Endothelial cell of umbilical vein (primary cell): Measurements from ENCODE around the gene SCYL1. TPM values are rescaled to one million over a fixed set of nuclear protein-coding genes. Genes with fewer than 3 reads are reported as not detected.

Experiments used
- BruUV-seq: library from RNA; stranded (reverse); fragments of 400-500 nt; replicated peaks from 2 replicates; lab custom pipeline; 2021; lab: Mats Ljungman, UMichigan
- CTCF ChIA-PET: fragments of 300-600, 350-600 bp; sonication (Branson Sonifier 250); formaldehyde crosslinking; loops from one replicate; lab custom pipeline; 2021; ENCODE audit warnings: antibody characterized with exemption, inconsistent platforms; lab: Charles Lee
- POLR2A ChIA-PET: fragments of 300-600, 350-600 bp; sonication (Branson Sonifier 250); formaldehyde crosslinking; loops from one replicate; lab custom pipeline; 2021; ENCODE audit warnings: antibody characterized with exemption, inconsistent platforms; lab: Charles Lee
- DNase-seq: peaks from one replicate; pipeline ENCODE4 v3.0.0-alpha.2; 2011; ENCODE audit warnings: low read depth, low spot score
- FAIRE-seq: peaks from 2 replicates; lab custom pipeline; 2011; peaks lifted over from hg19 to GRCh38; lab: Jason Lieb, UNC
- H2AFZ ChIP-seq: 2 replicates; pipeline ENCODE4 v1.6.0; 2012; ENCODE audit warnings: low read depth, low read length, control low read depth, inconsistent platforms
- H3K27ac ChIP-seq: 2 replicates; pipeline ENCODE4 v1.5.1; 2011; ENCODE audit warnings: low read depth, mild to moderate bottlenecking, control low read depth, low read length, moderate library complexity; ENCODE audit not compliant: insufficient read depth
- H3K27me3 ChIP-seq, 2 experiments: 2 replicates each; pipeline versions ENCODE4 v1.6.0 to v1.6.1; 2011; ENCODE audit warnings: low read length in 2 of 2, mixed read lengths in 1 of 2; ENCODE audit not compliant: control insufficient read depth in 2 of 2, insufficient read depth in 2 of 2
- H3K36me3 ChIP-seq, 2 experiments: 2 replicates in 1 of 2; 3 replicates in 1 of 2; pipeline ENCODE4 v1.5.1; 2011; ENCODE audit warnings: low read length in 2 of 2, mild to moderate bottlenecking in 1 of 2, moderate library complexity in 1 of 2; ENCODE audit not compliant: control insufficient read depth in 2 of 2, insufficient read depth in 2 of 2; ENCODE audit errors: extremely low read depth in 1 of 2
- H3K4me1 ChIP-seq: 3 replicates; pipeline ENCODE4 v1.5.1; 2011; ENCODE audit warnings: mild to moderate bottlenecking, low read length; ENCODE audit not compliant: control insufficient read depth, insufficient read depth; ENCODE audit errors: extremely low read depth
- H3K4me2 ChIP-seq: 2 replicates; pipeline ENCODE4 v1.6.1; 2011; ENCODE audit warnings: low read length, control low read depth, mixed read lengths; ENCODE audit not compliant: insufficient read depth
- H3K4me3 ChIP-seq, 3 experiments: fragments of 200-600 bp in 1 of 3; sonication (generic), shearing (Covaris generic) in 1 of 3; replicated peaks in 1 of 3; 2 replicates each; pipeline ENCODE4 v1.5.1; 2011 to 2016; ENCODE audit warnings: control low read depth in 3 of 3, low read length in 3 of 3, mild to moderate bottlenecking in 2 of 3, inconsistent platforms in 1 of 3, low read depth in 1 of 3, moderate library complexity in 1 of 3; ENCODE audit not compliant: insufficient read depth in 1 of 3
- H3K79me2 ChIP-seq: 2 replicates; pipeline ENCODE4 v1.6.0; 2012; ENCODE audit warnings: low read length, inconsistent platforms; ENCODE audit not compliant: control insufficient read depth, insufficient read depth
- H3K9ac ChIP-seq: replicated peaks from 2 replicates; pipeline ENCODE3; 2011; ENCODE audit warnings: low read length, control low read depth; ENCODE audit not compliant: insufficient read depth; ENCODE audit errors: extremely low read depth
- H3K9me1 ChIP-seq: replicated peaks from 3 replicates; pipeline ENCODE4 v1.6.0; 2011; ENCODE audit warnings: mild to moderate bottlenecking, low read length; ENCODE audit not compliant: control insufficient read depth, insufficient read depth; ENCODE audit errors: extremely low read depth
- H3K9me3 ChIP-seq: replicated peaks from 2 replicates; pipeline ENCODE4 v1.5.1; 2012; ENCODE audit warnings: low read length, inconsistent platforms; ENCODE audit not compliant: control insufficient read depth, insufficient read depth
- H4K20me1 ChIP-seq: replicated peaks from 2 replicates; pipeline ENCODE3; 2011; ENCODE audit warnings: mild to moderate bottlenecking, low read length; ENCODE audit not compliant: control insufficient read depth, insufficient read depth; ENCODE audit errors: extremely low read depth
- EZH2 ChIP-seq: IDR thresholded peaks from 2 replicates; pipeline ENCODE4 v1.6.1; 2012; ENCODE audit warnings: borderline replicate concordance, low read depth, mild to moderate bottlenecking, moderate library complexity, low read length, inconsistent platforms; ENCODE audit not compliant: severe bottlenecking
- FOS ChIP-seq: IDR thresholded peaks from 2 replicates; pipeline ENCODE4 v1.6.1; 2011; ENCODE audit warnings: mild to moderate bottlenecking, low read length, moderate library complexity, borderline replicate concordance; ENCODE audit not compliant: insufficient read depth
- GATA2 ChIP-seq: IDR thresholded peaks from 2 replicates; pipeline ENCODE4 v1.7.0; 2011; ENCODE audit warnings: low read depth, mild to moderate bottlenecking, moderate library complexity, mixed read lengths, low read length; ENCODE audit not compliant: insufficient read length, insufficient read depth
- JUN ChIP-seq: IDR thresholded peaks from 2 replicates; pipeline ENCODE4 v1.6.1; 2011; ENCODE audit warnings: borderline replicate concordance, low read depth; ENCODE audit not compliant: insufficient read length, insufficient read depth
- MAX ChIP-seq: IDR thresholded peaks from 2 replicates; pipeline ENCODE4 v1.6.1; 2011; ENCODE audit not compliant: insufficient read depth, insufficient read length
- POLR2AphosphoS5 ChIP-seq: IDR thresholded peaks from 2 replicates; pipeline ENCODE4 v1.6.1; 2012; ENCODE audit warnings: low read depth, mild to moderate bottlenecking, control low read depth, low read length, moderate library complexity; ENCODE audit not compliant: insufficient read depth
- dilution Hi-C: fragments of 300-500 bp; cut with MboI; formaldehyde crosslinking; loops from one replicate; pipeline ENCODE4 v1.15.0; 2019; ENCODE audit warnings: low sequenced_read_pairs; ENCODE audit not compliant: extremely low pct_ligation_motif_present
- intact Hi-C: fragments of 100-400 bp; cut with micrococcal nuclease; formaldehyde crosslinking; loops from one replicate; pipeline ENCODE4 v1.10.0; 2022
- polyA plus RNA-seq, 4 experiments: library from polyadenylated mRNA; depleted of rRNA in 3 of 4; stranded (reverse) in 3 of 4; unstranded in 1 of 4; fragments of >200 nt; gene quantifications; 2 replicates each; pipeline versions ENCODE4 v1.2.1 to v1.2.3, GENCODE V29; 2011 to 2012; ENCODE audit warnings: missing spikeins in 1 of 4
- total RNA-seq: library from RNA; stranded (reverse); gene quantifications from 2 replicates; pipeline ENCODE4 v1.2.3, GENCODE V29; 2021

Gene SCYL1
- total and polyA plus RNA-seq, 2 donors (not counting 3 experiments of a cell fraction or from before 2014, with no cell fraction given), result 88.2 to 126 TPM

GRCh38 chr11:65536412-65537295, 11.8 kb downstream of the SCYL1 start:
- Histone ChIP-seq H2AFZ (no peak overlapping the region), H3K36me3 (peaks cover 3 to 30% of the 10 kb centered on the region in 2 experiments), H4K20me1 (no peaks in the 10 kb centered on the region), H3K4me1 (peaks cover 6% of the 10 kb centered on the region), H3K4me2 (no peak overlapping the region), H3K9me3 (no peaks in the 10 kb centered on the region), H3K9ac (no peak overlapping the region), H3K79me2 (no peaks in the 10 kb centered on the region), H3K9me1 (no peaks in the 10 kb centered on the region), H3K27me3 (no peaks in the 10 kb centered on the region), H3K4me3 (no peak overlapping the region), H3K27ac (no peak overlapping the region)
- FAIRE-seq (no peak), DNase-seq (no peak)
- peak; percentile 13 for TF ChIP-seq POLR2AphosphoS5
- TF ChIP-seq JUN, result no peak
- dilution Hi-C loops, result no loop called here
- CTCF ChIA-PET, result interaction anchor here (0.9 kb wide), 1 partner anchor 58 kb away, joined by 3 read pairs; no protein-coding TSS in a partner anchor
- POLR2A ChIA-PET, result no interaction called here
- BruUV-seq, result no TSS peak
- intact Hi-C loops, result no loop called here

- Histone ChIP-seq H3K27me3 (no peaks in the 10 kb centered on the region), H4K20me1 (no peaks in the 10 kb centered on the region), H3K79me2 (no peaks in the 10 kb centered on the region), H3K9me1 (no peaks in the 10 kb centered on the region), H3K27ac (no peak overlapping the region), H3K4me1 (peaks cover 6% of the 10 kb centered on the region), H3K9me3 (no peaks in the 10 kb centered on the region), H3K36me3 (peaks cover 3 to 31% of the 10 kb centered on the region in 2 experiments), H3K4me2 (no peak overlapping the region), H3K9ac (no peak overlapping the region), H3K4me3 (no peak overlapping the region), H2AFZ (no peak overlapping the region)
- TF ChIP-seq MAX (no peak), POLR2AphosphoS5 (no peak), JUN (no peak), FOS (no peak), EZH2 (no peak), GATA2 (no peak)
- intact Hi-C loops, result no loop called here
- POLR2A ChIA-PET, result no interaction called here
- DNase-seq (no peak), FAIRE-seq (no peak)
- CTCF ChIA-PET, result interaction anchor here (0.9 to 6.1 kb wide), 4 partner anchors 33 to 57 kb away, joined by 3 to 206 read pairs (median 5); partner anchors contain the start of genes FAM89B, KCNK7 and ZNRD2
- dilution Hi-C loops, result no loop called here
- BruUV-seq, result no TSS peak
These were observed 12.4 kb downstream of the SCYL1 start for GRCh38 chr11:65537296-65537597.
